GM21786 (cell line): ENCODE data around the gene SYNPO2.
"Not testable (repeated sequence)": the region's sequence is repeated elsewhere in the genome, so short reads cannot be mapped to it uniquely, and the experiment has no call there.

ENCODE experiments used
- ATAC-seq: cut with Tn5 transposase; IDR thresholded peaks from one replicate; pipeline ENCODE4 v1.9.1; 2021; ENCODE audit not compliant: unreplicated experiment

Gene SYNPO2

DNA sequence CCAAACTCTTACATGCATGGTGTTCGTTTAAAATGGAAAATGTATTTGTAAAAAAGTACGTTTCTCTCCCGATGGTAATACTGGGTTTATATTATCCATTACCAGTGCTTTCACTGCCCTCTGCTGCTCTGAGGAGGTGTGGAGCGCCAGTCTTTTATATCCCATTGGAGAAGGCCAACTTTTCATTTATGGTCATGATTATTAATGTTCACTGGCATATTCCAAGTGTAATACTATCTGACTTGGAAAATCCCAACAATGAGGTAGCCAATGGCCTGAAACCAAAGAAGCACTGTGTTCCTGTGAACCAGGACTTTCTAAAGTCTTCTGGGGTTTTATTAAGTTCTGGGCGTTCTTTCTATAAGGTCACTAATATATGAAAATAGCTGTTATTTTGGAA lies 80.7 kb downstream of the SYNPO2 start:
- ATAC-seq, result no peak

DNA sequence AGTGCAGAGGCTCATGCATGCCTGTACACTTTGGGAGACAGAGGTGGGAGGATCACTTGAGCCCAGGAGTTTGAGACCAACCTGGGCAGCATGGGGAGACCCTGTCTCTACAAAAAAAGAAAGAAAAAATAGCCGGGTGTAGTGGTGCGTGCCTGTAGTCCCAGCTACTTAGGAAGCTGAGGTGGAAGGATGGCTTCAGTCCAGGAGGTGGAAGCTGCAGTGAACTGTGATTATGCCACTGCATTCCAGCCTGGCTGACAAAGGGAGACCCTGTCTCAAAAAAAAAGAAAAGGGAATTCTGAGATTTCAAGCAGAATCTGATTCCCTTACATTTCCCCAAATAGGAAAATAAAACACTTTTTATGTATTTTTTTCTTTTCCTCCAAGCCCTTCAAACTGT lies 83.5 kb downstream of the SYNPO2 start:
- no peak for ATAC-seq

DNA sequence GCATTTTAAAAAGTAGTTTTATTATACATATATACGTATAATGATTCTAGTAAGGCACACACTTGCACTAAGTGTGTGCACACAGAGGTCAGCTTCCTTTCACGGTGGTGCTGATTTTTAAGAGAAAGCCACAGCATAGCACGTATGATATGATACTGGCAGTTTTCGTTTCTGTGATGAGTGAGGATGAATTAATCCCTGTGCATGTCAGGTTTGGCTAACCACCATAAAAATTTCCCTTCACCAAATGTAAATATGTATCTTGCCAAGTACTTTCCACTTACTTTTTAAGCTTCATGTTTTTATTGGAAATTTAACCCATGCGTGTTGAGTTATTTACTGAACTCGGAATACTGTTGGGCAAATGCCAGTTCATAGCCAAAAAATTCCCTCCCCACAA lies 84.6 kb downstream of the SYNPO2 start:
- no peak for ATAC-seq

GRCh38 chr4:118974758-118975157 lies 86.1 kb downstream of the SYNPO2 start:
- no peak for ATAC-seq

- ATAC-seq, result no peak
Observed at GRCh38 chr4:118975449-118976192, 87.0 kb downstream of the SYNPO2 start.

DNA sequence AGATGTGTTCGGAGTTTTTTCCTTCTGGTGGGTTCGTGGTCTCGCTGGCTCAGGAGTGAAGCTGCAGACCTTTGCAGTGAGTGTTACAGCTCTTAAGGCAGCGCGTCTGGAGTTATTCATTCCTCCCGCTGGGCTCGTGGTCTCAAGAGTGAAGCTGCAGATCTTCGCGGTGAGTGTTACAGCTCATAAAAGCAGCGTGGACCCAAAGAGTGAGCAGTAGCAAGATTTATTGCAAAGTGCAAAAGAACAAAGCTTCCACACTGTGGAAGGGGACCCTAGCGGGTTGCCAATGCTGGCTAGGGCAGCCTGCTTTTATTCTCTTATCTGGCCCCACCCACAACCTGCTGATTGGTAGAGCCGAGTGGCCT lies 87.5 kb downstream of the SYNPO2 start:
- not testable (repeated sequence) for ATAC-seq

DNA sequence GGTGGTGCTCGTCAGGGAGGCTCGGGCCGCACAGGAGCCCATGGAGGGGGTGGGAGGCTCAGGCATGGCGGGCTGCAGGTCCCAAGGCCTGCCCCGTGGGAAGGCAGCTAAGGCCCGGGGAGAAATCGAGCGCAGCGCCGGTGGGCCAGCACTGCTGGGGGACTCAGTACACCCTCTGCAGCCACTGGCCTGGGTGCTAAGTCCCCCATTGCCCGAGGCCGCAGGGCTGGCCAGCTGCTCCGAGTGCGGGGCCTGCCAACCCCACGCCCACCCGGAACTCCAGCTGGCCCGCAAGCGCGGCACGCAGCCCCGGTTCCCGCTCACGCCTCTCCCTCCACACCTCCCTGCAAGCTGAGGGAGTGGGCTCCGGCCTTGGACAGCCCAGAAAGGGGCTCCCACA lies 88.4 kb downstream of the SYNPO2 start:
- not testable (repeated sequence) for ATAC-seq

DNA sequence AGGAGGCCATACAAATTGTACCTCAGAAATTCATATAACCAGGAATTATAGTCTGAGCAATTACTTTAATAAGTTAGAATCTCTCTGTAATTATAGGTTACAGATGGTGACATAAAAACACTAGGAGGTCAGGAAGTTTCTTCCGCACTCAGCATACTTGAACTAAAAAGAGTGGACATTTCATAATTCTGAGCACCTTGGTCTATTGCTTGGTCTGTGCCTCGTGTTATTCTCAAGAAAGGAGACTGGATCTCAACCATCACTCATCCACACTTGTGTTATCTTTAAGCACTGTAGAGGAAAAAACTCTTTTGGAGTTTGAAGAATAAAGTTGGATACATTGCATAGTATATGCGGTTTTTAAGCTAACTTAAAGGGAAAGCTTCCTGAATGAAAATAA lies 91.1 kb downstream of the SYNPO2 start:
- no peak for ATAC-seq

GRCh38 chr4:118981171-118981838 lies 92.7 kb downstream of the SYNPO2 start:
- no peak for ATAC-seq

DNA sequence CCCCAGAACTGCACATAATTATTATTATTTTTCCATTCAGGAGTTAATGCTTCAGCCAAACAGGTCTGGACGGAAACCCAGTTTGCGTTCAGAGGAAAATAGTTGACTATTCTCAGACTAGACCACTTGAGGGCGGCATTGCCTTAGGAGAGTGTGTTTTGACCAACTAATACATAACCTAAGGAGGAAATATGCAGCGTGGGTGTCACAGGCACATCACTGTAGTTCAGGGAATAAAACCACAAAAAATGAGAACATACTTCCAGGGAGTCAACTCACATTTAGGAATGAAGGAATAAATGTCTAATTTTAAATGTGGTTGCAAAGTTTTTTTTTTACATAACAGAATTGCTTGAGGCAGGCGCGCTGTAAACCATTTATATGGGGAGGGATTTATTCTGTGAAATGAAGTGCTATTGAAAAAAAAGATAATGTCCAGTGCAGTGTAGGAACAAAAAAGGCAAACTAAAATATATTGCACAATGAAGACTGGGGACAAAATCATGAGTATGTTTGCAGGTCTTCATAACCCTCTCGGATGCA lies 93.3 kb downstream of the SYNPO2 start:
- ATAC-seq, result peak; percentile 91

- ATAC-seq, result no peak
Observed at GRCh38 chr4:118983293-118983692, 94.6 kb downstream of the SYNPO2 start.

DNA sequence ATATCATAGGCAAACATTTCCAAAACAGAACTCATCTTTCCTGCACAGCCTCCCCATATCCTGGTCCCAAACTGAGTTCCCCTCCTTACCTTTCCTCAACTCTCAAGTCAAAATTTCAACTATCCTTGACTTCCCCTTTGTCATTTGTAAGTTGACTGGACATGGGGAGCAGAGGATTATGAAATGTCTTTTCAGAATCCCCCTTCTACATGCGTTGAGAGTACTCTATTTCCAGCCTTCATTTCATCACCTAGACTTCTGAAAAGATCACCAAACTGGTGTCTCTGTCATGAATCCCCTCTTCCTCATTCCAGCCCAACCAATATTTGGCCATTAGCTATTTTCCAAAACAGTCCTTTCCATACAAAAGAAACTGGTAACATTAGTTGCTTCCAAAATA lies 95.2 kb downstream of the SYNPO2 start:
- no peak for ATAC-seq

GRCh38 chr4:118985170-118986000 lies 96.7 kb downstream of the SYNPO2 start:
- ATAC-seq, result no peak

DNA sequence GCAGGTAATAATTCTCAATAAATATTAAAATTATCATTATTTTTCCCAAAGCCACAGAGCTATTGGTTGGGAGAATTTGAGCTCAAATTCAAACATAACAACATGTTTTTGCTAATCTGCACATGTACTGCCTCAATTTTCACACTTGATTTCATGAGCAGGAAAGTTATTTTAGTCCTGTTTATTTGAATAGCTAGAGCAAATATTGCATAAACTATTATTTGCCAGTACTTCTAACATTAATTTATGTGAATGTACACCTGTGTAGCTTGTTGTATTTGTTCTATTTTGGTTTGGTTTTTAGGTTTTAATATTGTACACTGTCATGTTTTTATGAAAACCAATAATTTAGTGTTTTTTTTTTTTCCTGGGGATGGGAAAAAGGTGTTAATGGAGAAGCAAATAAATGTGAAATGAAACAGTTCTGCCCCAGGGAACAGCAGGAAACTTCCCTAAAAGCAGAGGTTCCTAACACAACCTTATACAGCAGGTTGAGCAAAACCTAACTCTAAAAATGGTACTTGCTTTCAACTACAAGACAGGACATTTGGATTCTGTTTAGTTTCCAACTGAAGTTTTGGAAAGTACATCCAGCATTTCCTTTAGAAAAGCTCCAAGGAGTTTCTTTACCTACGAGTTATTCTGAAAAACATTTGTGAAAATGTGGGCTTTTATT lies 99.4 kb downstream of the SYNPO2 start:
- ATAC-seq, result no peak

GRCh38 chr4:118988635-118988972 lies 100.0 kb downstream of the SYNPO2 start:
- ATAC-seq, result no peak

DNA sequence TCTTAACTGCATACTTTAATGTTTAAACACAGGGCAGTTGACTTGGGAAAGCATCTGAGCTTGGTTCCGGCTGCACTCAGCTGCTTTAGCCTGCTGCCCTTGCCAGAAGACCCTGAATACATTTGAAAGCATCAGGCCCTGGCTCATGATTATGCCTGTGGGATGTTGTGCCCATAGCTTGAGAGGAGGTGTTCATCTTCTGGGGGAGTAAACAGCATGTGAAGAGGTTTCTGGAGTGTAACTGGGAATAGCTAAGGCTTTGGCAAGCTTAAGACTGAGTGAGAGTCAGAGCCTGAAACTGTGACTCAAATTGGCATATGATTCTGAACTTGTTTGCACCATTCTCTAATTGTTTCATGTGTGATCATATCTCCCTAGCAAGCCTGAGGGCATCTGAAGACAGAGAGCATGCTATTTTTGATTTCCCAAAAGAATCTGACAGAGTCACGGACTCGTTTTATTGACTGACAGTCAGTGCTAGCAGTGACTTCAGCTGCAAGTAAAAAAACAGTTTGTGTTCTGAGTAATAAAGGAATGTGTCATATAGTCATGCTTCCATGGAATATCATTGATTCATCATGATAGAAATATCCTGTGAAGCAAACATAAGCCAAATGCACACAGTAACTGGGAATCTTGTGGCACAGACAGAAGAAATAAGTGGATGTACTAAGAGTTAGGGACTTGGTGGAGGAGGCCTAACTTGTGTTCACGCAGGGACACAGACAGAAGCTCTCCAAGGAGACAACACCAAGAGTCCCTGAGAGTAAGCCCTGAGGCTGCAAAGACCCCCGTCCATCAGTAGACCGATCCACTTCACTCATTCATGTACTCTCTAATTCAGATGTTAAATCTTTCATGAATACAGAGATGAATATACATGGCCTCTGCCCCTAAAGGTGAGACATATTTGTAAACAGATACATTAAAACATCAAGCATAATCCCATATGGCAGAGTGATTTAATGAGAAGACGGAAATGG lies 100.7 kb downstream of the SYNPO2 start:
- ATAC-seq, result no peak

- no peak for ATAC-seq
Observed at GRCh38 chr4:118991686-118992085, 103.0 kb downstream of the SYNPO2 start.

- ATAC-seq, result no peak
Observed at GRCh38 chr4:118992149-118992548, 103.5 kb downstream of the SYNPO2 start.

DNA sequence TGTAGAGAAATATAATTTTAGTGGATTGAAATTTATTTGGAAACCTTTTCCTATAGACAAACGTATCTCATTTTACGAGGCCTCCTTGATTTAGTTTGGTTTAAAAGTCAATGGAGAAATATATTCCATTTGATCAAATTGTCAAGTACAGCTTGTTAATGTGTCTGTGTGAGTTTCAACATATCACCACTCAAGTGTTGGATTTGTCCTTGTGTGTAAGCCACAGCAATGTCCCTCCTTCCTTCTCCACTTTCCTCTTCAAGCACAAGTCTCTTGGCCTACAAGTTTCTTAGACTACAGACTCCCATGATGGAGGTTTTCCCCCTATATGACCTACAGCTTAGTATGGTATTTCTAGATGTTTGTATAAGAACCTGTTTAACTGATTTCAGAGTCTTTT lies 104.7 kb downstream of the SYNPO2 start:
- ATAC-seq, result no peak

- no peak for ATAC-seq
Observed at GRCh38 chr4:118994030-118994429, 105.4 kb downstream of the SYNPO2 start.
